HepG2 (cell line): ENCODE data around the gene MEF2B. TPM values are rescaled to one million over a fixed set of nuclear protein-coding genes. Genes with fewer than 3 reads are reported as not detected.
A peak's percentile ranks its signal among the peaks of the same experiment; 100 is the strongest.

Experiments used
- ETV6 ChIP-seq: sonication (generic); formaldehyde crosslinking; conservative IDR thresholded peaks from 2 replicates; pipeline ENCODE4 v1.4.0; 2020; ENCODE audit warnings: missing genetic modification reagents
- MZF1 ChIP-seq: sonication (generic); formaldehyde crosslinking; IDR thresholded peaks from 2 replicates; pipeline ENCODE4 v1.8.1; 2023; ENCODE audit warnings: mild to moderate bottlenecking, missing genetic modification reagents, borderline replicate concordance
- PHF8 ChIP-seq: sonication (generic); formaldehyde crosslinking; IDR thresholded peaks from 2 replicates; pipeline ENCODE4 v1.5.0; 2020; ENCODE audit warnings: missing genetic modification reagents
- ZFY ChIP-seq: sonication (generic); formaldehyde crosslinking; IDR thresholded peaks from 2 replicates; pipeline ENCODE4 v1.4.0; 2020; ENCODE audit warnings: missing genetic modification reagents
- ZNF317 ChIP-seq: sonication (generic); formaldehyde crosslinking; IDR thresholded peaks from 2 replicates; pipeline ENCODE4 v1.5.0; 2020; ENCODE audit warnings: mild to moderate bottlenecking, missing genetic modification reagents
- ZNF737 ChIP-seq: sonication (generic); formaldehyde crosslinking; IDR thresholded peaks from 2 replicates; pipeline ENCODE4 v1.5.0; 2020; ENCODE audit warnings: missing genetic modification reagents, mild to moderate bottlenecking, borderline replicate concordance
- ZSCAN22 ChIP-seq: sonication (generic); formaldehyde crosslinking; IDR thresholded peaks from 2 replicates; pipeline ENCODE4 v1.4.0; 2020; ENCODE audit warnings: mild to moderate bottlenecking, missing genetic modification reagents
- polyA plus RNA-seq, 8 experiments: library from polyadenylated mRNA; depleted of rRNA in 3 of 8; stranded (reverse) in 7 of 8; unstranded in 1 of 8; fragments of >200 nt; fragmentation: Illumina TruSeq in 4 of 8; extraction: Trizol in 4 of 8; gene quantifications; 2 replicates each; pipeline versions ENCODE4 v1.2.1 to v1.2.3, GENCODE V29; 2011 to 2016; ENCODE audit warnings: low read depth in 4 of 8, missing spikeins in 1 of 8, mixed read lengths in 1 of 8; ENCODE audit not compliant: insufficient read depth in 1 of 8
- total RNA-seq, 5 experiments: library from RNA; depleted of rRNA; stranded (reverse); fragments of >200 nt; fragmentation: Illumina TruSeq; extraction: Trizol; gene quantifications; 2 replicates each; pipeline ENCODE4 v1.2.3, GENCODE V29; 2016; ENCODE audit warnings: low read depth in 1 of 5
- TF ChIP-seq, protein P1 (sequence below): sonication (generic); formaldehyde crosslinking; IDR thresholded peaks from 2 replicates; pipeline ENCODE4 v1.5.0; 2020; ENCODE audit warnings: mild to moderate bottlenecking, missing genetic modification reagents
- TF ChIP-seq, protein P2 (sequence below): sonication (generic); formaldehyde crosslinking; conservative IDR thresholded peaks from 2 replicates; pipeline ENCODE4 v1.4.0; 2020; ENCODE audit warnings: missing genetic modification reagents

The MEF2B gene
- total and polyA plus RNA-seq, 2 of the 13 experiments (the other 11 are each of a cell fraction or from before 2014, with no cell fraction given), result 1.2 to 1.7 TPM

GRCh38 chr19:19192910-19193423 lies 22.9 kb upstream of the MEF2B start (continued):
- TF ChIP-seq, protein P1, sequence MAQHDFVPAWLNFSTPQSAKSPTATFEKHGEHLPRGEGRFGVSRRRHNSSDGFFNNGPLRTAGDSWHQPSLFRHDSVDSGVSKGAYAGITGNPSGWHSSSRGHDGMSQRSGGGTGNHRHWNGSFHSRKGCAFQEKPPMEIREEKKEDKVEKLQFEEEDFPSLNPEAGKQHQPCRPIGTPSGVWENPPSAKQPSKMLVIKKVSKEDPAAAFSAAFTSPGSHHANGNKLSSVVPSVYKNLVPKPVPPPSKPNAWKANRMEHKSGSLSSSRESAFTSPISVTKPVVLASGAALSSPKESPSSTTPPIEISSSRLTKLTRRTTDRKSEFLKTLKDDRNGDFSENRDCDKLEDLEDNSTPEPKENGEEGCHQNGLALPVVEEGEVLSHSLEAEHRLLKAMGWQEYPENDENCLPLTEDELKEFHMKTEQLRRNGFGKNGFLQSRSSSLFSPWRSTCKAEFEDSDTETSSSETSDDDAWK (CRISPR knock-in tag), result no peak
- 0 out of 2 replicates have a peak, but pooled peaks have one; percentile 4 for TF ChIP-seq ZFY
- TF ChIP-seq, protein P2, sequence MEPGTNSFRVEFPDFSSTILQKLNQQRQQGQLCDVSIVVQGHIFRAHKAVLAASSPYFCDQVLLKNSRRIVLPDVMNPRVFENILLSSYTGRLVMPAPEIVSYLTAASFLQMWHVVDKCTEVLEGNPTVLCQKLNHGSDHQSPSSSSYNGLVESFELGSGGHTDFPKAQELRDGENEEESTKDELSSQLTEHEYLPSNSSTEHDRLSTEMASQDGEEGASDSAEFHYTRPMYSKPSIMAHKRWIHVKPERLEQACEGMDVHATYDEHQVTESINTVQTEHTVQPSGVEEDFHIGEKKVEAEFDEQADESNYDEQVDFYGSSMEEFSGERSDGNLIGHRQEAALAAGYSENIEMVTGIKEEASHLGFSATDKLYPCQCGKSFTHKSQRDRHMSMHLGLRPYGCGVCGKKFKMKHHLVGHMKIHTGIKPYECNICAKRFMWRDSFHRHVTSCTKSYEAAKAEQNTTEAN, result no peak
- peak; percentile 32; the same call in 1 of the 2 replicates for TF ChIP-seq ZNF317
- no peak for TF ChIP-seq ETV6 (CRISPR knock-in tag)
- TF ChIP-seq PHF8 (CRISPR knock-in tag), result 0 out of 2 replicates have a peak, but pooled peaks have one; percentile 29
- TF ChIP-seq ZNF737 (CRISPR knock-in tag), result no peak
- no peak for TF ChIP-seq MZF1
- no peak for TF ChIP-seq ZSCAN22 (CRISPR knock-in tag)
